ENCODE results near the gene XYLT1. TPM values are rescaled to one million over a fixed set of nuclear protein-coding genes. Genes with fewer than 3 reads are reported as not detected.
A peak's percentile ranks its signal among the peaks of the same experiment; 100 is the strongest.

The XYLT1 gene
- total and polyA plus RNA-seq, 12 donors: 0.29 to 4.0 (median 1.6) TPM

- Histone ChIP-seq H3K27ac (no peak overlapping the region), H3K9me3 (no peaks in the 10 kb centered on the region)
These were observed 171.0 kb downstream of the XYLT1 start for GRCh38 chr16:17299790-17300189.

DNA sequence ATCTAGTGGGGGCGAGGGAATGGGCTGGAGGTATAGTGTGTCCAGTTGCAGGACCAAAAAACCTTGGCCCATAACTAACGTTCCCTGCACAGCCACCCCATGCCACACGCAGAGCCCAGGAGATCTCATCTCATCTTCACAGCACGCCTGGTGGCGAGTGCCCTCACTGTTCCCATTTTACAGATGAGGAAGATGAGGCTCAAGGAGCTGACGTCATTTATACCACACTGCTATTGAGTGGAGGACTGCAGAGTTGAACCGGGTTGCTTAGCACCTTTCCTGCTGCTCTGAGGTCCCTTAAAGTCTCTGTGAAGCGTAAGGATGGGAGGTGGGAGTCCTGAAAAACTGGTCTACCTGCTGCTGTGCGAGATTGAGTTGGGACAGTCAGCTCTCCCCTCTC, 172.5 kb downstream of the XYLT1 start:
- Histone ChIP-seq H3K4me1 (peaks cover 2 to 34% (median 10%) of the 10 kb centered on the region in 9 donors), H3K4me3 (no peak overlapping the region), H3K36me3 (no peaks in the 10 kb centered on the region), H3K9me3 (no peaks in the 10 kb centered on the region), H3K27me3 (no peaks in the 10 kb centered on the region), H3K27ac (no peak overlapping the region)
- ATAC-seq (no peak), DNase-seq (no peak)
- WGBS, 2 donors: 95 to 99% methylated on average over 9 of the region's 9 CpGs
- TF ChIP-seq, protein P1, sequence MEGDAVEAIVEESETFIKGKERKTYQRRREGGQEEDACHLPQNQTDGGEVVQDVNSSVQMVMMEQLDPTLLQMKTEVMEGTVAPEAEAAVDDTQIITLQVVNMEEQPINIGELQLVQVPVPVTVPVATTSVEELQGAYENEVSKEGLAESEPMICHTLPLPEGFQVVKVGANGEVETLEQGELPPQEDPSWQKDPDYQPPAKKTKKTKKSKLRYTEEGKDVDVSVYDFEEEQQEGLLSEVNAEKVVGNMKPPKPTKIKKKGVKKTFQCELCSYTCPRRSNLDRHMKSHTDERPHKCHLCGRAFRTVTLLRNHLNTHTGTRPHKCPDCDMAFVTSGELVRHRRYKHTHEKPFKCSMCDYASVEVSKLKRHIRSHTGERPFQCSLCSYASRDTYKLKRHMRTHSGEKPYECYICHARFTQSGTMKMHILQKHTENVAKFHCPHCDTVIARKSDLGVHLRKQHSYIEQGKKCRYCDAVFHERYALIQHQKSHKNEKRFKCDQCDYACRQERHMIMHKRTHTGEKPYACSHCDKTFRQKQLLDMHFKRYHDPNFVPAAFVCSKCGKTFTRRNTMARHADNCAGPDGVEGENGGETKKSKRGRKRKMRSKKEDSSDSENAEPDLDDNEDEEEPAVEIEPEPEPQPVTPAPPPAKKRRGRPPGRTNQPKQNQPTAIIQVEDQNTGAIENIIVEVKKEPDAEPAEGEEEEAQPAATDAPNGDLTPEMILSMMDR (IDR thresholded peaks at IDR 0.05): no peak
- intact Hi-C loops (cut with DNase I): loop anchor here in 2 of 10 donors (10.0 kb wide), 2 partner anchors 47 to 433 kb away; no protein-coding TSS in a partner anchor

More at GRCh38 chr16:17299790-17300189, 171.0 kb downstream of the XYLT1 start:
- H3K36me3 ChIP-seq: no peaks in the 10 kb centered on the region
- peaks cover 4 to 43% (median 12%) of the 10 kb centered on the region in 9 donors for H3K4me1 ChIP-seq
- TF ChIP-seq, protein P1 (IDR thresholded peaks at IDR 0.05): no peak
- H3K27me3 ChIP-seq: no peaks in the 10 kb centered on the region
- whole genome bisulfite sequencing, 2 donors: 56% methylated on average over 7 of the region's 7 CpGs
- H3K4me3 ChIP-seq: no peak overlapping the region
- intact Hi-C loops (cut with DNase I): loop anchor here in 3 of 10 donors (5.0 to 10.0 kb wide), 3 partner anchors 45 to 435 kb away; no protein-coding TSS in a partner anchor
- ATAC-seq (no peak), DNase-seq (no peak)

GRCh38 chr16:17296431-17296830, 174.3 kb downstream of the XYLT1 start:
- ATAC-seq (peak in 7 of 8 donors; percentile 34 to 85 (median 64)), DNase-seq (peak; percentile 19 to 39)
- WGBS, 2 donors: 16 to 26% methylated on average over 7 of the region's 7 CpGs
- H3K36me3 ChIP-seq: no peaks in the 10 kb centered on the region
- intact Hi-C loops (cut with DNase I): loop anchor here in 2 of 10 donors (10.0 kb wide), 2 partner anchors 48 to 432 kb away; no protein-coding TSS in a partner anchor
- no peaks in the 10 kb centered on the region for H3K27me3 ChIP-seq
- H3K4me3 ChIP-seq: no peak overlapping the region
- peak overlapping the region in 5 of 10 donors; percentile 12 to 55 (median 40) for H3K27ac ChIP-seq
- TF ChIP-seq, protein P1 (IDR thresholded peaks at IDR 0.05): no peak
- peaks cover 2 to 17% (median 10%) of the 10 kb centered on the region in 9 donors for H3K4me1 ChIP-seq
- no peaks in the 10 kb centered on the region for H3K9me3 ChIP-seq

DNA sequence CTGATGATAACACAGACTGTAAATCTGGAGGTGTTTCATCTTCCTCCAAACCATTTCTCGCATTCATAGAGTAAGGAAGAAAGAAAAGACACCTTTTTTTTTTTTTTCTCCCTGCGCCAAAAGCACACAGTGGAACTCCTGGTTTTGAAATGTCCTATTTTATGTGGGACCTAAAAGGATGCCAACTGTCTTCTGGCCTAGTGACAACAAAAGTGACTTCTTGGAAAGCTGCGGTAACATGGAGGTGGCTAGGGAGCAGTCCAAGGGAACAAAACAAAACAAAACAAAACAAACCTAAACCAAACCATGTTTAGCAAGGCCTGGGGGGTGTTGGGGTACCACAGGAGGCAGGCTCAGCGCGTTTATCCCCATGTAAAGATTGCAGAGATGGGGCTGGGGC, 174.8 kb downstream of the XYLT1 start:
- Histone ChIP-seq H3K4me3 (no peak overlapping the region), H3K4me1 (peaks cover 2 to 17% (median 10%) of the 10 kb centered on the region in 9 donors), H3K9me3 (no peaks in the 10 kb centered on the region), H3K27me3 (no peaks in the 10 kb centered on the region), H3K27ac (peak overlapping the region in 5 of 10 donors; percentile 12 to 55 (median 40)), H3K36me3 (no peaks in the 10 kb centered on the region)
- intact Hi-C loops (cut with DNase I): loop anchor here in 2 of 10 donors (10.0 kb wide), 2 partner anchors 49 to 431 kb away; no protein-coding TSS in a partner anchor
- TF ChIP-seq, protein P1 (IDR thresholded peaks at IDR 0.05): no peak
- no peak for DNase-seq
- WGBS, 2 donors: 53 to 58% methylated on average over 5 of the region's 5 CpGs
- ATAC-seq: peak in 4 of 8 donors; percentile 49 to 71 (median 56)

Measured in heart right ventricle (tissue), 16 donors.